22Rv1 (cell line): ENCODE data around the gene CCDC183.

Experiments used
- H3K27ac ChIP-seq: fragments of 450-650 bp; 2 replicates; pipeline ENCODE4 v1.5.1; 2017
- CTCF ChIP-seq: fragments of 450-650 bp; IDR thresholded peaks from 2 replicates; pipeline ENCODE4 v1.5.1; 2017; ENCODE audit warnings: mild to moderate bottlenecking
- ZFX ChIP-seq: fragments of 450-650 bp; IDR thresholded peaks from 2 replicates; pipeline ENCODE4 v1.6.1; 2017; ENCODE audit warnings: antibody characterized with exemption, borderline replicate concordance

Gene CCDC183

GRCh38 chr9:136796238-136796774 is at the start of gene CCDC183:
Gene CCDC183 (plus strand): TSS chr9:136796338. CDS start chr9:136796398, 60 bp downstream.
- peak within 1 kb of the TSS; percentile 100 for H3K27ac ChIP-seq
- TF ChIP-seq ZFX (no peak), CTCF (no peak)

- TF ChIP-seq ZFX (no peak), CTCF (no peak)
- no peak overlapping the region for H3K27ac ChIP-seq
Observed at GRCh38 chr9:136746621-136747020, 49.5 kb upstream of the CCDC183 start.

- no peak overlapping the region for H3K27ac ChIP-seq
- TF ChIP-seq CTCF: no peak
- no peak for TF ChIP-seq ZFX
Observed at GRCh38 chr9:136747161-136748060, 48.7 kb upstream of the CCDC183 start.

GRCh38 chr9:136748201-136748600 is 47.9 kb upstream of the CCDC183 start, which contains the start of gene LCN6:
Gene LCN6 (minus strand): TSS chr9:136748525. CDS start chr9:136748483, 42 bp downstream.
- TF ChIP-seq CTCF (no peak), ZFX (no peak)
- no peak within 1 kb of the TSS for H3K27ac ChIP-seq

- H3K27ac ChIP-seq: no peak overlapping the region
- TF ChIP-seq CTCF (no peak), ZFX (no peak)
Observed at GRCh38 chr9:136748666-136749611, 47.2 kb upstream of the CCDC183 start.

GRCh38 chr9:136750526-136750925 is 45.6 kb upstream of the CCDC183 start:
- no peak overlapping the region for H3K27ac ChIP-seq
- TF ChIP-seq ZFX (no peak), CTCF (no peak)
